ENCODE data around the gene PFN3. TPM values are rescaled to one million over a fixed set of nuclear protein-coding genes. Genes with fewer than 3 reads are reported as not detected.
A peak's percentile ranks its signal among the peaks of the same experiment; 100 is the strongest.

The PFN3 gene
- total and polyA plus RNA-seq, 10 donors = not detected

DNA sequence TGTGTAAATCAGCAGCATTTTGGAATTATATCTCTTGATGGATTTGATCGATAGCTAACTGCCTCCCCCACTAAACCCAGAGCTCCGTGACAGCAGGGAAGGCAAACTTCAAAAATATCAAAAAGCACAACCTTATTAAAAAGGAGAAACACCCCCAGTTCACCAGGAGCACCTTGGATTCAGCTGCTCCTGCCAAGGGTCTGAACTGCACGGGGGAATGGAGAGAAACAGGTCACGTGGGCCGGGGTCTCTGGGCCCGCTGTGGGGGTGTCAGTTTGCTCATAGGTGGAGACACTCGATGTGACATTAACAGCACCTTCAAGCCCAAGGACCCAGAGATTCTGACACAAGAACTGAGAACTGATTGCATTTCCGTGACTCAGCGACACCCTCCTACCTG lies 17.3 kb downstream of the PFN3 start:
- H3K36me3 ChIP-seq = no peaks in the 10 kb centered on the region
- TF ChIP-seq POLR2AphosphoS5 (IDR thresholded peaks at IDR 0.05) = no peak
- TF ChIP-seq, protein P1, sequence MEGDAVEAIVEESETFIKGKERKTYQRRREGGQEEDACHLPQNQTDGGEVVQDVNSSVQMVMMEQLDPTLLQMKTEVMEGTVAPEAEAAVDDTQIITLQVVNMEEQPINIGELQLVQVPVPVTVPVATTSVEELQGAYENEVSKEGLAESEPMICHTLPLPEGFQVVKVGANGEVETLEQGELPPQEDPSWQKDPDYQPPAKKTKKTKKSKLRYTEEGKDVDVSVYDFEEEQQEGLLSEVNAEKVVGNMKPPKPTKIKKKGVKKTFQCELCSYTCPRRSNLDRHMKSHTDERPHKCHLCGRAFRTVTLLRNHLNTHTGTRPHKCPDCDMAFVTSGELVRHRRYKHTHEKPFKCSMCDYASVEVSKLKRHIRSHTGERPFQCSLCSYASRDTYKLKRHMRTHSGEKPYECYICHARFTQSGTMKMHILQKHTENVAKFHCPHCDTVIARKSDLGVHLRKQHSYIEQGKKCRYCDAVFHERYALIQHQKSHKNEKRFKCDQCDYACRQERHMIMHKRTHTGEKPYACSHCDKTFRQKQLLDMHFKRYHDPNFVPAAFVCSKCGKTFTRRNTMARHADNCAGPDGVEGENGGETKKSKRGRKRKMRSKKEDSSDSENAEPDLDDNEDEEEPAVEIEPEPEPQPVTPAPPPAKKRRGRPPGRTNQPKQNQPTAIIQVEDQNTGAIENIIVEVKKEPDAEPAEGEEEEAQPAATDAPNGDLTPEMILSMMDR (IDR thresholded peaks at IDR 0.05 in 8 of 11, conservative IDR thresholded peaks at IDR 0.05 in 3 of 11) = no peak
- TF ChIP-seq POLR2A (IDR thresholded peaks at IDR 0.05) = no peak
- no peaks in the 10 kb centered on the region for H3K9me3 ChIP-seq
- peaks cover 0 to 24% (median 0%) of the 10 kb centered on the region in 7 donors for H3K27me3 ChIP-seq (replicated peaks in 1 of 7)
- no peak overlapping the region for H3K4me3 ChIP-seq
- peaks cover 0 to 49% (median 8%) of the 10 kb centered on the region in 6 donors for H3K4me1 ChIP-seq
- intact Hi-C loops (cut with DNase I; ENCODE audit: low total_unique reads) = no loop called here
- no peak for DNase-seq
- H3K27ac ChIP-seq = no peak overlapping the region
- 88 to 98% (median 91%) methylated on average over 9 of the region's 9 CpGs for WGBS, 5 donors

DNA sequence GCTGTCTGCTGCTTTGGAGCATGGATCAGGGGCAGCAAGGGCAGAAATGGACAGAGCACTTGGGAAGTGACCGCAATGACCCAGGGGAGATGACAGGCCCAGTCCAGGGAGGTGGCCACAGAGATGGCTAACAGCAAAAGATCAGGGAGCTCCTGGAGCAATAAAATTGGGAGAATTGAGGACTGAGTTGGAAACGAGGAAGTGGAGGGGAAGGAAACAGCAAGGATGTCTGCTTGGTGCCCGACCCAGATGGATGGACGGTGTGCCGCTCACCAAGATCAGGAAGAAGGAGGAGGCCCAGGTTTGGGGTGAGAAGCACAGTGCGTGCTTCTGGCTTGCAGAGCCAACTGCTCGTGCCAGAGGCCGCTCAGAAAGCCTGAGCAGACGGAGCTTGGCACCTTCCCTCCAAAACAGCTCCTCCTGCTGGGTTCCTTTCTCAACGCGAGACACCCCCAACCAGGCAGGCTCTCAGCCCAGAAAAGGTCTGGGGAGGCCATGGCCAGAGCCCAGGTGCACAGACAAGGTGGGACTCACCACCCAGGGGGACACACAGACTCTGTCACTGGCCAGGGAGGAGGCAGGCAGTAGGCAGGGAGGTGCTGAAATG lies 17.9 kb downstream of the PFN3 start:
- Histone ChIP-seq H3K27me3 (replicated peaks in 1 of 7) (peaks cover 0 to 24% (median 0%) of the 10 kb centered on the region in 7 donors), H3K9me3 (no peaks in the 10 kb centered on the region), H3K4me1 (peaks cover 0 to 44% (median 7%) of the 10 kb centered on the region in 6 donors), H3K36me3 (no peaks in the 10 kb centered on the region), H3K27ac (no peak overlapping the region), H3K4me3 (no peak overlapping the region)
- DNase-seq = no peak
- WGBS, 5 donors = 22 to 35% (median 26%) methylated on average over 11 of the region's 11 CpGs
- intact Hi-C loops (cut with DNase I; ENCODE audit: low total_unique reads) = no loop called here
- peak in 1 of 3 donors; percentile 23 for TF ChIP-seq POLR2AphosphoS5 (IDR thresholded peaks at IDR 0.05)
- no peak for TF ChIP-seq POLR2A (IDR thresholded peaks at IDR 0.05)
- TF ChIP-seq, protein P1 (IDR thresholded peaks at IDR 0.05 in 8 of 11, conservative IDR thresholded peaks at IDR 0.05 in 3 of 11) = peak in 5 of 11 experiments; percentile 14 to 33 (median 19)

DNA sequence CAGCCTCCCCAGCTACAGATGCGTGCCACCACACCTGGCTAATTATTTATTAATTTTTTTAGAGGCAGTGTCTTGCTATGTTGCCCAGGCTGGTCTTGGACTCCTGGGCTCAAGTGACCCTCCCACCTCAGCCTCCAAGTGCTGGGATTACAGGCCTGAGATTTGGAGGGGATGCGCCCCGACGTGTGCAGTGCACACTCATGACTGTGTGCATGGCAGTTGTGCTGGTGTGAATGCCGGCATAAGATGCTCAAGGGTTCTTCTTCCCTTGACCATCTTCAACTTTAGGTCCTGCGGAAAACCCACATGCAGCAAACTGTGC lies 19.7 kb downstream of the PFN3 start:
- H3K4me1 ChIP-seq = peaks cover 0 to 33% (median 2%) of the 10 kb centered on the region in 6 donors
- H3K36me3 ChIP-seq = no peaks in the 10 kb centered on the region
- H3K9me3 ChIP-seq = no peaks in the 10 kb centered on the region
- DNase-seq = no peak
- no peak overlapping the region for H3K27ac ChIP-seq
- intact Hi-C loops (cut with DNase I; ENCODE audit: low total_unique reads) = no loop called here
- TF ChIP-seq, protein P1 (IDR thresholded peaks at IDR 0.05 in 8 of 11, conservative IDR thresholded peaks at IDR 0.05 in 3 of 11) = no peak
- TF ChIP-seq POLR2A (IDR thresholded peaks at IDR 0.05) (no peak), POLR2AphosphoS5 (IDR thresholded peaks at IDR 0.05) (no peak)
- 89 to 100% (median 96%) methylated on average over 6 of the region's 6 CpGs for WGBS, 5 donors
- H3K4me3 ChIP-seq = no peak overlapping the region
- peaks cover 0 to 17% (median 0%) of the 10 kb centered on the region in 7 donors for H3K27me3 ChIP-seq (replicated peaks in 1 of 7)

DNA sequence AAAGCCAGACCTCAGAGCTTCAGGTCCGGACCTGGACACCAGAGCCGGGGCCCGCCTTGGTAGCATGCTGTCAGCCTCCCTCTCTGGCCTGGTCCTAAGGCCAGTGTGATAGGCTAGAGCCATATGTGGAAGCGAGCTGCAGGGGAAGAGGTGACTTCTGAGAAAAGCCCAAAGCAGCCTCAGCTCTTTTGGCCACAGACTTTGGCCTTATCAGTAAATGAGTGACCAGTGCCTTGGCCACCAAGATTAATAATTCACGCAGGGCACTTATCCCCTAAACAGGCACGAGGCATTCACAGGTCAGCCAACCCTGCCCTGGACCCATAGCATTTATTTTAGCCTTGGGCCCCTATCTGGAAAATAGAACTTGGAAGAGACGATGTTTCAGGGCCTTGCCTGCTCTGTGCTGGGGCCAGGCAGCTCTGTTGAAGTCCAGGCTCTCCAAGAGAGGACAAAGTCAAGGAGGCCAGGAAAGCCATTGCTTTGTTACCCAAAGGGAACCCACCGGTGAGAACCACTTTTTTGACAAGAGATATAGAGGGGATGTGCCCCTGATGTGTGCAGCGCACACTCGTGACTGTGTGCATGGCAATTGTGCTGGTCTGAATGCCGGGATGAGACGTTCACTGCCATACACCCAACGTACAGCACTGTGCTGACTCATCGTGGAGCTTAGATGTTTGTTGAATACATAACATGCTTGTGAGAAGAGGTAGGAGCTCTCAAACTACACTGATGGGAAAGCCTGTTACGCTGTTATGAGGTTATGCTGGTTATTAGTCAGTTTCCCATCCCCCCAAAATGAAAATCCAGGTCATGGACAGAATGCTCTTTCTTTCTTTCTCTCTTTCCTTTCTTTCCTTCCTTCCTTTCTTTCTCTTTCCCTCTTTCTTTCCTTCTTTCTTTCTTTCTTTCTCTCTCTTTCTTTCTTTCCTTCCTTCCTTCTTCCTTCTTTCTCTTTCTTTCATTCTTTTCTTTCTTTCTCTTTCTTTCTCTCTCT lies 21.3 kb downstream of the PFN3 start:
- no peak for DNase-seq
- WGBS, 5 donors = 71 to 75% (median 72%) methylated on average over 12 to 15 of the region's 15 CpGs
- peaks cover 0 to 32% (median 3%) of the 10 kb centered on the region in 6 donors for H3K4me1 ChIP-seq
- intact Hi-C loops (cut with DNase I; ENCODE audit: low total_unique reads) = no loop called here
- peaks cover 0 to 7% (median 0%) of the 10 kb centered on the region in 6 donors for H3K36me3 ChIP-seq
- no peaks in the 10 kb centered on the region for H3K9me3 ChIP-seq
- no peak for TF ChIP-seq POLR2A (IDR thresholded peaks at IDR 0.05)
- no peak overlapping the region for H3K4me3 ChIP-seq
- no peak overlapping the region for H3K27ac ChIP-seq
- peaks cover 0 to 14% (median 0%) of the 10 kb centered on the region in 7 donors for H3K27me3 ChIP-seq (replicated peaks in 1 of 7)

All from spleen (tissue), 11 donors.